ENCODE measurements around the gene SPEF1.

SPEF1 gene

DNA sequence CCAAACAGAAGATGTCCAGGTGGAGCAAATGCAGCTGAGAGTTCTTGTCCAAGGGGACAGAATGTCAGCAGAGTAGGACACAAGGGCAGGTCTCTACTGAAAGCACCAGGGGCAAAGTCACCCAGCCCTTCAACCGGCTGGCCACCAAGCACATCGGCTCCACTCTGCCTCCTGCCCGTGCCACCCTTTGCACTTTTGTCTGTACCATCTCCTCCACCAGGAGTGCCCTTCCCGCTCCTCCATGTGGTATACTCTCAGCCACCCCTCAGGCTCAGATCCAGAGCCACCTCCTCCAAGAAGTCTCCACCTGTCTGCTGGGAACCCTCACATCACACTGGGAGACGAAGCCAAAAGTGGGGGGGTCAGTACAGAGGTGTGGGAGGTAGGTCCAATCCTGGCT, 52.9 kb downstream of the SPEF1 start:
- DNase-seq, result no peak

Data from NCI-H1694 (cell line).